Measurements from ENCODE around the gene AK5. TPM values are rescaled to one million over a fixed set of nuclear protein-coding genes. Genes with fewer than 3 reads are reported as not detected.

AK5 gene
- total RNA-seq, 1 donor from 2014 or later, result not detected

DNA sequence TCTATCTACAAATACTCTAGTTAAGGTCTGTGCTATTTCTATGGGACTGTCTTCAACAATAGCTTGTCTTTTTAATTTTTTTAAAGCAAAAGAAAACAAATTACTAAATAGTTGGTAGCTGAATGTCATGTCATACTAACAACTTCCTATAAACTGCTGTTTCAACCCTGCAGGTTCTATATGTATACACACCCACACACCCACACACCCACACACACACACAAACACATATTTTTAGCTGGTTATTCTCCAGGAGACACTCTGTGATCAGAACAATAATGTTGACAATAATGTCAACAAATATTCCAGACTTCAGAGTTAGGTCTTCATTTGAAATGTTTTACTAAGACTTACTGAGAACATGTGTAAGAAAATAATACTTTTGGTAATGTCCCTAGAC, 66.7 kb downstream of the AK5 start:
- ChIA-PET CTCF (no interaction called here), POLR2A (no interaction called here)
- no peaks in the 10 kb centered on the region for H3K27me3 Mint-ChIP-seq
- no peak for ATAC-seq (ENCODE audit: low read depth)
- H3K4me1 Mint-ChIP-seq, result no peaks in the 10 kb centered on the region
- no peaks in the 10 kb centered on the region for H3K36me3 Mint-ChIP-seq (ENCODE audit: low read depth)
- H3K9me3 Mint-ChIP-seq, result no peaks in the 10 kb centered on the region
- no peak overlapping the region for H3K27ac Mint-ChIP-seq
- TF ChIP-seq, protein P1, sequence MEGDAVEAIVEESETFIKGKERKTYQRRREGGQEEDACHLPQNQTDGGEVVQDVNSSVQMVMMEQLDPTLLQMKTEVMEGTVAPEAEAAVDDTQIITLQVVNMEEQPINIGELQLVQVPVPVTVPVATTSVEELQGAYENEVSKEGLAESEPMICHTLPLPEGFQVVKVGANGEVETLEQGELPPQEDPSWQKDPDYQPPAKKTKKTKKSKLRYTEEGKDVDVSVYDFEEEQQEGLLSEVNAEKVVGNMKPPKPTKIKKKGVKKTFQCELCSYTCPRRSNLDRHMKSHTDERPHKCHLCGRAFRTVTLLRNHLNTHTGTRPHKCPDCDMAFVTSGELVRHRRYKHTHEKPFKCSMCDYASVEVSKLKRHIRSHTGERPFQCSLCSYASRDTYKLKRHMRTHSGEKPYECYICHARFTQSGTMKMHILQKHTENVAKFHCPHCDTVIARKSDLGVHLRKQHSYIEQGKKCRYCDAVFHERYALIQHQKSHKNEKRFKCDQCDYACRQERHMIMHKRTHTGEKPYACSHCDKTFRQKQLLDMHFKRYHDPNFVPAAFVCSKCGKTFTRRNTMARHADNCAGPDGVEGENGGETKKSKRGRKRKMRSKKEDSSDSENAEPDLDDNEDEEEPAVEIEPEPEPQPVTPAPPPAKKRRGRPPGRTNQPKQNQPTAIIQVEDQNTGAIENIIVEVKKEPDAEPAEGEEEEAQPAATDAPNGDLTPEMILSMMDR (IDR thresholded peaks at IDR 0.05), result no peak
- DNase-seq, result no peak
- intact Hi-C loops (cut with micrococcal nuclease), result no loop called here
- H3K4me3 Mint-ChIP-seq, result no peak overlapping the region

DNA sequence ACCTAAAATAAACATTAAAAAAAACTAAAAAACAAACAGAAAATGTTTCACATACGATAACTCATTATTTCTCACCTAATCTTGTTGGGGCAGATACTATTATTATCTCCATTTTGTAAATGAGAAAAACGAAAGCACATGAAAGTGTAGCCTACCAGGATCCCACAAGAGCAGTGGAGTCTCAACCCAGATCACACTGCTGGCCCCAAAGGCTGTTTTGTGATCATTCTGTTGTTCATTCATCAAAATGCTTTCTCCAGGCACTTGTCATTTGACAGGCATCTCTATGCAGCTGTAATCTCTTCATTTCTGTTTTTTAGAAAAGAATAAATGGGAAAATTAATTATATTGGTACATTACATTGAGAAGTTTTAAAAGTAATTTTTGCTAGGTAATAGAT, 67.5 kb downstream of the AK5 start:
- Mint-ChIP-seq H3K27ac (no peak overlapping the region), H3K36me3 (ENCODE audit: low read depth) (no peaks in the 10 kb centered on the region), H3K27me3 (no peaks in the 10 kb centered on the region), H3K4me1 (no peaks in the 10 kb centered on the region), H3K9me3 (no peaks in the 10 kb centered on the region), H3K4me3 (no peak overlapping the region)
- TF ChIP-seq, protein P1 (IDR thresholded peaks at IDR 0.05), result no peak
- POLR2A ChIA-PET, result no interaction called here
- CTCF ChIA-PET, result no interaction called here
- ATAC-seq (ENCODE audit: low read depth) (no peak), DNase-seq (no peak)
- intact Hi-C loops (cut with micrococcal nuclease), result no loop called here

DNA sequence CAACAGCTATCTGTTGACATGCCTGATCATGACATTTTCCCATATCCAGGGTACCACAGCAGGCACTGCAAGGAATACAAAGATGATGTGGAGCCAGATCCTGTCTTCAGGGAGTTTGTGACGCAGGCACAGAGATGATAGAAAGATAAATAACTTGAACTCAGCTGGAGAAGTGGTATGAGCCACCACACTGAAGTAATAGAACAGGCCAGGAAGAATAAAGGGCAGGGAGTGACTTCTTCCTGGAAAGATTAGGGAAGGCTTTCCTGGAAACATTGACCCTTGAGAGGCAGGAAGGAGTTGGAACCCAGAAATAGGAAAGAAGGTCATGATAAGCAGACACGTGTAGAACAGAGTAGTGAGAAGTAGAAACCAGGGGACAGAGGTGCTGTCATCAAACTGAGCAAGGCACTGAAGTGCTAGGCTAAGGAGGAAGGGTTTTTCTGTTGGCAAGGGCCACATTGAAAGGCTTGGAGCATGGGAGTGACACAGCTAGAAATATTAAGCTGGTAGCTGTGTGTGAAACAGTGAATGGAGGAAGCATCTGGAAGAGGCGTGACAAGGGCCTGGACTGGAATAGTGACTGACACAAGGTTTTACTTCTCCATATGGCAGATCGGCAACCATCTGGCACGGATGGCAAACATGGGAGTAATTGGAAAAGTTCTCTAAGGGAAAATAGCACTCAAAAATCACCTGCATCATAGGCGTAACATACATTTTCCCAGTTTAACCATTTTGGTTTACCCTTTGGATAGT, 68.4 kb downstream of the AK5 start:
- intact Hi-C loops (cut with micrococcal nuclease), result no loop called here
- no peaks in the 10 kb centered on the region for H3K4me1 Mint-ChIP-seq
- H3K4me3 Mint-ChIP-seq, result no peak overlapping the region
- H3K27ac Mint-ChIP-seq, result no peak overlapping the region
- POLR2A ChIA-PET, result no interaction called here
- DNase-seq (no peak), ATAC-seq (ENCODE audit: low read depth) (no peak)
- H3K36me3 Mint-ChIP-seq (ENCODE audit: low read depth), result no peaks in the 10 kb centered on the region
- no peaks in the 10 kb centered on the region for H3K27me3 Mint-ChIP-seq
- CTCF ChIA-PET, result no interaction called here
- H3K9me3 Mint-ChIP-seq, result no peaks in the 10 kb centered on the region
- TF ChIP-seq, protein P1 (IDR thresholded peaks at IDR 0.05), result no peak

DNA sequence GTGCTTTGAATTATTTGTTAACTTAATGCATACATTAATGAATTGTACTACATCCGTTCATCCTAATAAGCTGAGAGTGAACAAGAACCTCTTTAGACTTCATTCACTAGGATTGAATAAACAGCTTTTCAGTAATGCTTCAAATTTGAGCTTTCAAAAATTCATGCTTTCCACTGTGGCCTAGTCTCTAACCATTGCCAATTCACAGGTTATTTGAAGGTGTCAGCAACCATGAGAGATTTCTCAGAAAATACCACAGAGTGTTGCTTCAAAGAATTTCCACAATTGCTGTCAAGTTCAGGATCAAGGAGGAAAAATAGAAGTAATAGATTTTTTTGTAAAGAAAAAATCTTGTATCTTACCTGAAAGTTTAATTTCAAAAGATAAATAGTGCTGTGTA, 72.7 kb downstream of the AK5 start:
- DNase-seq (no peak), ATAC-seq (ENCODE audit: low read depth) (no peak)
- Mint-ChIP-seq H3K4me3 (no peak overlapping the region), H3K27ac (no peak overlapping the region), H3K4me1 (no peaks in the 10 kb centered on the region), H3K27me3 (peaks cover 3% of the 10 kb centered on the region), H3K36me3 (ENCODE audit: low read depth) (no peaks in the 10 kb centered on the region), H3K9me3 (no peaks in the 10 kb centered on the region)
- intact Hi-C loops (cut with micrococcal nuclease), result no loop called here
- CTCF ChIA-PET, result no interaction called here
- POLR2A ChIA-PET, result no interaction called here
- TF ChIP-seq, protein P1 (IDR thresholded peaks at IDR 0.05), result no peak

DNA sequence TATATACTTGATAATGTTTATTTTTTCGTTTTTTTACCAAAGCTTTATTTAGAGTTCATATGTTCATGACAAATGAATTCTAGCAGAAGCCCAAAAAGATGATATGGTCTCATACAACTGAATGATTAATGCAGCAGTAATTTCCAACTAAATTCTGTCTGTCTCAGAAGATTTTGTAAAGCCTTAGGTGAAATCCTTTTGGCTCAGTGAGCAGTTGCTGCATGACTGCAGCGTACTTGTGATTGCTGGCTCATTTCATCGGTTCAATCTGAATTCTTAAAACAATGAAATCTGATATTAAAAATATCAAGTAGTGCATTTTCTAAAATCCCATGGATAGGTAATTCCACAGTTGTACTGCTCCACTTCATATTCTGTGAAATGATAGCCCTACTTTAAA, 73.2 kb downstream of the AK5 start:
- intact Hi-C loops (cut with micrococcal nuclease), result no loop called here
- H3K36me3 Mint-ChIP-seq (ENCODE audit: low read depth), result no peaks in the 10 kb centered on the region
- no peak overlapping the region for H3K27ac Mint-ChIP-seq
- TF ChIP-seq, protein P1 (IDR thresholded peaks at IDR 0.05), result no peak
- DNase-seq (no peak), ATAC-seq (ENCODE audit: low read depth) (no peak)
- no peaks in the 10 kb centered on the region for H3K4me1 Mint-ChIP-seq
- CTCF ChIA-PET, result no interaction called here
- POLR2A ChIA-PET, result no interaction called here
- H3K9me3 Mint-ChIP-seq, result no peaks in the 10 kb centered on the region
- H3K27me3 Mint-ChIP-seq, result peaks cover 3% of the 10 kb centered on the region
- H3K4me3 Mint-ChIP-seq, result no peak overlapping the region

Data from activated B cell treated with CpG ODN at 0.5 μM for 24 hours (primary cell).